Cerebellar nuclear complex (tissue), 1 donor: ENCODE results near the gene NME4.
"Not testable (repeated sequence)": the region's sequence is repeated elsewhere in the genome, so short reads cannot be mapped to it uniquely, and the experiment has no call there.

Experiments
- DNase-seq, 2 experiments: peaks; one replicate each; lab custom pipeline; 2025; lab: John Stamatoyannopoulos, UW

The NME4 gene

DNA sequence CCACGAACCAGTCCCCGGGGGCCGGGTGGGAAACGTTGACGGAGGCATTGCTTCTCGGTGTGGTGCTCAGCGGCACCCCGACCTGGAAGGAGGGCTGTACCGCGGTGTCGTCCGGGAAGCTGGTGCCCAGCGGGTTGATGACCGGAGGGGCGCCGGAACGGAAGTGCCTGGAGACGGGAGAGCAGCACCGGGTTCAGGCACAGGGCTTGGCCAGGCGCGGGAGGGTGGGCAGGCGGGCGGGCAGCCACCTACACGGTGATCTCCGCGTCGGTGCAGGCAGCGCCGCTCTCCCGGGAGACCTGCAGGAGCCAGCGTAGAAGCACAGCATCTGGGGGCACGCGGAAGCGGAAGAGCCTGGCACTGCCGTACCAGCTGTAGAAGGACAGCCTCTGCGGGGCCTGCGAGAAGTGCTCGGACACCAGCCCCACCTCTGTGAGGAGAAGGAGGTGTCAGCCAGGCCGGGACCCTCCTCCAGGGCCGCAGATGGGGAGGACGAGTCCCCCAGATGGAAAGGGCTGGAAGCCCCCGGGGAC, 19.5 kb upstream of the NME4 start:
- no peak for DNase-seq

- not testable (repeated sequence) for DNase-seq
Observed at GRCh38 chr16:378113-378820, 18.7 kb upstream of the NME4 start.

DNA sequence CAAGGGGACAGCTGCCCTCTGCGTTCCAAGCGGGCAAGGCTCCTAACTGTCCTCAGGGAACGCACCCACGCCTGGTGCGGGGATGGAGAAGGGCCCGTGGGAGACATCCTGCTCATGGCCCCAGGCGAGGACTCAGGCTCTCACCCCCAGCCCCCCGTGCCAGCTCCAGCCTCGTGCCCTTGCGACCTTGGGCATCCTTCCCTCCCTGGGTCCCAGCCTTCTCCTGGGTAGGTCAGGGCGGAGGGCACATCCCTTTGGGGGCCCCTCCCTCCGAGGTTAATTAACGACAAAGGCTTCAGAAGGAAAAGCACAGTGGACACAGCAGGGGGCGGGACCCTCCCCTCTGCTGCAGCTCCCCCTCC, 18.2 kb upstream of the NME4 start:
- DNase-seq = no peak

- peak; percentile 57 to 77 for DNase-seq
Observed at GRCh38 chr16:379183-379960, 17.6 kb upstream of the NME4 start.

DNA sequence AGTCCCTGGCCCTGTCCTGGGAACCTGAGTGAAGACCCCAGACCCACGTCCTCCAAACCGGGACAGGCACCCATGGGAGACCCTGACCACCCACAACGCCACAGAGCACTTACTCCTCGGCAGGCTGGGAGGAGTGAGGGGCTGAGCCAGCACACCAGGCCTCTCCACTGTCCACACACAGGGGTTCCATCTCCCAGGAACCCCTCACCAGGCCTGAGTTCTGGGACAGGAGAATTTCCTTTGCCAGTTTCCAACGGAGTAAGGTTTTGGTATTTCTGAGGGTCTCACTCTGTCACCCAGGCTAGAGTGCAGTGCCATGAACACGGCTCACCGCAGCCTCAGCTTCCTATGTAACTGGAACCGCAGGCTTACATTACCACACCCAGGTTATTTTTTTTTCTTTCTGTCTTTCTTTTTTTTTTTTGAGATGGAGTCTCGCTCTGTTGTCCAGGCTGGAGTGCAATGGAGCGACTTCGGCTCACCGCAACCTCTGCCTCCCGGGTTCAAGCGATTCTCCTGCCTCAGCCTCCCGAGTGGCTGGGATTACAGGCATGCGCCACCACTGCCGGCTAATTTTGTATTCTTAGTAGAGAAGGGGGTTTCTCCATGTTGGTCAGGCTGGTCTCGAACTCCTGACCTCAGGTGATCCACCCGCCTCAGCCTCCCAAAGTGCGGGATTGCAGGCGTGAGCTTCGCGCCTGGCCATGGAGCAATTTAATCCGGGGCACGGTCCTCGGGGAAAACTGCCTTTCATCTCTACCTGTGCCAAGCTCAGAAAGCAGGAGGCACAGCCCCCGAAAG, 16.8 kb upstream of the NME4 start:
- DNase-seq = no peak

GRCh38 chr16:380762-381011, 16.3 kb upstream of the NME4 start:
- no peak for DNase-seq

- no peak for DNase-seq
Observed at GRCh38 chr16:381012-381788, 15.8 kb upstream of the NME4 start.

DNA sequence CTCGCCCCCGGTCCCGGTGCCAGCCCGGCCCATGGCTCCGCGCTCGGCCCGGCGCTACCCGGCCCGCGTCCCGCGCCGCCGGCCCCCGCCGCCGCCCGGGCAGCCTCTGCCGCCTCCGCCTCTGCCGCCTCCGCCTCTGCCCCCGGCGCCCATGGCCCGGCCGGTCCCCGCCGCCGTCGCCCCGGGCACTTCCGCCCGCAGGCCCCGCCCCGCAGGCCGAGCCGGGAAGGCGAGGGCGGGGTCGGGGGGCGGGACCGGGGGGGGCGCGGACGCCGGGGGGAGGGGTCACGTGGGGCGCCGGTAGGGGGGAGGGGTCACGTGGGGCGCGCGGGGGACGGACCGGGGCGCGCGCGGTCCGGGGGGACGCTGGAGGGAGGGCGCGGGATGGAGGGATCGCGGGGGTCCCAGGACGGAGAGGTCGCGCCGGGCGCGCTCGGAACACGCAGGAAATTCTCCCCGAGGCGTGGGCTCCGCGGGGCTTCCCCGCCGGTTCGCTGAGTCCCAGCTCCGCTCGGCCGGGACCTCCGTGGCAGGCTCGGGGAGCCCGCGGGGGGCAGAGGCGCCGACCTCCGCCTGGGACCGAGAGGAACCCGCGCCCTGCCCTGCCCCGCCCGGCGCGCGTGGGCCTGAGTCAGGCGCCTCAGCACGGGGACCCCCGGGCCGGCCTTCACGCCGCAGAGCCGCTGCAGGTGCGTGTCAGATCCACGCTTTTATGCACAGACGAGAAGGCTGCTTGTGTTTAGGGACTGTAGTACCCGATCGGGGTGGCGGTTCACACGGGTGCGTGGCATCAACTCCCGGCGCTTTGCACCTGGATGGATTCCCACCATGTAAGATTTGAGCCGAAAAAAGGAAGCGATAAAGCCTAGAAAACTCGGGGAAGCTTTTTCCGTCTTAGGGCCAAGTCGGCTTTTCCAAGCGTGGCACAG, 14.9 kb upstream of the NME4 start, which contains the start of gene PGAP6:
Gene PGAP6, minus strand, starts transcription at position 190 of the 929 bp plus-strand sequence. Its CDS starts 157 bp downstream, at position 33.
- DNase-seq = no peak

DNA sequence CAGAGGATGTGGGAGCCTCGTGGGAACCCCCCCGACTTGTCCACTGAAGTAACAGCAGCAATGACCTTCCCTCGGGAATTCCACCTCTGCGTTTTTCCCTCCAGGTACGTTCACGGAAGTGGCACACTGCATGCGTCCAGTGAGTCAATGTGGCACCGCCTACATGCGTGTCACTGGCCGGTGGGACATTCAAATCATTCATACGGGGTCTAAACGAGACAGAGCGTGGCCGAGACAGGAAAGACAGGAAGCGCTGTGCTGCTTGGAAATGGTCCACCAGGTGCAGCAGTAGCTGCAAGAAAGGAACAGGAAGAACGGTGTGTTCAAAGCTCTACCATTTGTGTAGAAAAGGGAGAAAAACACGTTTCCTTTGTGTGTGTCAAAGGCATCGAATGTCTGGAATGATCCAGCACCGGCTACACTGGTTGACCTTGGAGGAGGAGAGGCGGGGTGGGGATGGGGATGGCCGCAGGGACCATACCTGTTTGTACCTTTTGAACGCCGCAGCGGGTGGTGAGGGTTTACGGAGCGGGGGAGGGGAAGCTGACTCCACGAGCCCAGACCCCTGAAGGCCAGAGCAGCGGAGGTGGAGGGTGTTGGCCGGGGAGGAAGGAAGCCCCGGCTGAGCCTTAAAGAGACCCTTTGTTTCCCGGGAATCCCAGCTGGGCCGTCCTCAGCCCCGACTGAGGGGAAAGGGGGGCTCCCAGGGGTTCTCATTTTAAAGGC, 13.5 kb upstream of the NME4 start:
- no peak for DNase-seq

- no peak for DNase-seq
Observed at GRCh38 chr16:386641-387156, 10.3 kb upstream of the NME4 start.

- not testable (repeated sequence) for DNase-seq
Observed at GRCh38 chr16:387761-388666, 9.0 kb upstream of the NME4 start.

DNA sequence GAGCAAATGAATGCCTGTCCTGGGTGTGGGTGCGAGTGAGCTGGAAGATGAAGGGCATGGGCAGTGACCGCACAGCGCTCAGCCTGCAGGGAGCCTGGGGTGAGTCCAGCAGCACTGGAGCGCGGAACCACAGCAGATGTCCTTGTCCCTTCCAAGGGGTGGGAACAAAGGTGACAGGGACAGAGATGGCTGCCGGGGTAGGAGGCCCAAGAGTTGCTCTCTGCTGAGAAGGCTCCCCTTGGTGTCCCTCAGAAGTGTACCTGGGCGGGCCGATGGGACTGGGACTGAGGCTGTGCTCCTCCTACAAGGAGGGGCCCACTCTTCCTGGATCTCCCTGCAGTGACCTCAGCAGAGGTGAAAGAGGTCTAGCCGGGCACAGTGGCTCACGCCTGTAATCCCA, 7.6 kb upstream of the NME4 start:
- no peak for DNase-seq

- DNase-seq = no peak
Observed at GRCh38 chr16:391885-392335, 5.1 kb upstream of the NME4 start.

- no peak for DNase-seq
Observed at GRCh38 chr16:392450-393030, 4.5 kb upstream of the NME4 start.

- DNase-seq = no peak
Observed at GRCh38 chr16:396199-396598, 800 bp upstream of the NME4 start.

DNA sequence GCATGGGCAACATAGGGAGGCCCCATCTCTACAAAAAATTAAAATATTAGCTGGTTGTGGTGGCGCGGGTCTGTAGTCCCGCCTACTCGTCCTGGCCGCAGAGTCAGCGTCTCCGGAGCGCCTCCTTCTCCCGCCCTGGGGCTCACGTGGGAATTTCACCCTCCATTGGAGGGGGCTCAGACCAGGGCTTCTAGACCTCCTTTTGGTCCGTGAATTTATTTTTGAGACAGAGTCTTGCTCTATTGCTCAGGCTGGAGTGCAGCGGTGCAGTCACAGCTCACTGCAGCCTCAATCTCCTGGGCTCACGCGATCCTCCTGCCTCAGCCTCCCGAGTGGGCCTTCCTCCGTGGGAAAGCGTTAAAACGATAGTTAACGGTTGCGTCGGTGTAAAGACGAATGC, 394 bp upstream of the NME4 start:
- no peak for DNase-seq

DNA sequence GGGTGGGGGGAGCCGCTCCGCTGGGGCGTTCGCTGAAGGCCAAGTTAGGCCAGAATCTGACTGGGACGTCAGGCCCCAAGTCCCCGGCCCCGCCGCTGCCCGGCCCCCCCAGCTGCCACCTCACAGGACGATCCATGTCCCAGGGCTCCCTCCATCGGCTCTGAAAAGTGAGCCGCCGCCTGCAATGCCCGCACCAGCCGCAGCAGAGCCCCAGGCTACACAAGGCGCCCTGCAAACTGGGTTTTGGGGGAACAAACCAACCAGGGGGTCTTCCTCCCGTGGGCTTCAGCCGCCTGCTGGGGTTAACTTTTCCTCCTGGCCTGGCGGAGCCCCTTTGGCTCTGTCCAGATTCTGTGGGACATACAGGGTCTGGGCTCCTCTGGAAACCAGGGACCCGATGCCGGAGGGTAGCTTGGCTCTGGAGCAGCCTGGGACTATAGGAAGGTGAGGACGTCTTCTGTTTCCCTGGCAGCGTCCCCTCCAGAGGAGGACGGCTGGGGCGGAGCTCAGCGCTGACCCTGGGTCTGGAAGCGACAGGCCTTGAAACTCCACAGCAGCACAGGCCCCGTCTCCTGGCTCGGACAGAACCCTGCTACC, 835 bp downstream of the NME4 start:
- DNase-seq = no peak
